ENCODE measurements around the gene AGO3. TPM values are rescaled to one million over a fixed set of nuclear protein-coding genes. Genes with fewer than 3 reads are reported as not detected.

Gene AGO3
- total and polyA plus RNA-seq, 2 donors (not counting 3 experiments of a cell fraction or from before 2014, with no cell fraction given): 10.4 to 21.1 TPM

- Histone ChIP-seq H3K36me3 (ENCODE audit: control insufficient read depth in 2 of 2, extremely low read depth in 1 of 2, insufficient read depth in 2 of 2, low read length in 2 of 2) (peaks cover 16 to 38% of the 10 kb centered on the region in 2 experiments), H3K9ac (replicated peaks; ENCODE audit: extremely low read depth, insufficient read depth, low read length) (no peak overlapping the region), H3K4me2 (ENCODE audit: insufficient read depth, low read length) (no peak overlapping the region), H2AFZ (ENCODE audit: low read depth, low read length) (no peak overlapping the region), H3K79me2 (ENCODE audit: control insufficient read depth, insufficient read depth, low read length) (peaks cover 22% of the 10 kb centered on the region), H4K20me1 (replicated peaks; ENCODE audit: control insufficient read depth, extremely low read depth, insufficient read depth, low read length) (no peaks in the 10 kb centered on the region), H3K27ac (ENCODE audit: insufficient read depth, low read depth, low read length) (no peak overlapping the region), H3K4me3 (replicated peaks in 1 of 3; ENCODE audit: insufficient read depth in 1 of 3, low read depth in 1 of 3, low read length in 3 of 3) (no peak overlapping the region), H3K27me3 (ENCODE audit: control insufficient read depth in 2 of 2, insufficient read depth in 2 of 2, low read length in 2 of 2) (no peaks in the 10 kb centered on the region), H3K4me1 (ENCODE audit: control insufficient read depth, extremely low read depth, insufficient read depth, low read length) (peaks cover 8% of the 10 kb centered on the region), H3K9me3 (replicated peaks; ENCODE audit: control insufficient read depth, insufficient read depth, low read length) (no peaks in the 10 kb centered on the region), H3K9me1 (replicated peaks; ENCODE audit: control insufficient read depth, extremely low read depth, insufficient read depth, low read length) (no peaks in the 10 kb centered on the region)
- TF ChIP-seq GATA2 (IDR thresholded peaks at IDR 0.05; ENCODE audit: insufficient read depth, insufficient read length, low read depth, low read length): no peak
- TF ChIP-seq, protein P1, sequence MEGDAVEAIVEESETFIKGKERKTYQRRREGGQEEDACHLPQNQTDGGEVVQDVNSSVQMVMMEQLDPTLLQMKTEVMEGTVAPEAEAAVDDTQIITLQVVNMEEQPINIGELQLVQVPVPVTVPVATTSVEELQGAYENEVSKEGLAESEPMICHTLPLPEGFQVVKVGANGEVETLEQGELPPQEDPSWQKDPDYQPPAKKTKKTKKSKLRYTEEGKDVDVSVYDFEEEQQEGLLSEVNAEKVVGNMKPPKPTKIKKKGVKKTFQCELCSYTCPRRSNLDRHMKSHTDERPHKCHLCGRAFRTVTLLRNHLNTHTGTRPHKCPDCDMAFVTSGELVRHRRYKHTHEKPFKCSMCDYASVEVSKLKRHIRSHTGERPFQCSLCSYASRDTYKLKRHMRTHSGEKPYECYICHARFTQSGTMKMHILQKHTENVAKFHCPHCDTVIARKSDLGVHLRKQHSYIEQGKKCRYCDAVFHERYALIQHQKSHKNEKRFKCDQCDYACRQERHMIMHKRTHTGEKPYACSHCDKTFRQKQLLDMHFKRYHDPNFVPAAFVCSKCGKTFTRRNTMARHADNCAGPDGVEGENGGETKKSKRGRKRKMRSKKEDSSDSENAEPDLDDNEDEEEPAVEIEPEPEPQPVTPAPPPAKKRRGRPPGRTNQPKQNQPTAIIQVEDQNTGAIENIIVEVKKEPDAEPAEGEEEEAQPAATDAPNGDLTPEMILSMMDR (IDR thresholded peaks at IDR 0.05; ENCODE audit: extremely low read depth in 1 of 2, insufficient read depth in 1 of 2, low read depth in 1 of 2, low read length in 2 of 2): no peak
- no peak for TF ChIP-seq FOS (IDR thresholded peaks at IDR 0.05; ENCODE audit: borderline replicate concordance, insufficient read depth, low read length)
- TF ChIP-seq MYC (IDR thresholded peaks at IDR 0.05; ENCODE audit: low read depth, low read length): no peak
- TF ChIP-seq POLR2AphosphoS5 (IDR thresholded peaks at IDR 0.05; ENCODE audit: insufficient read depth, low read depth, low read length): no peak
- TF ChIP-seq EZH2 (IDR thresholded peaks at IDR 0.05; ENCODE audit: borderline replicate concordance, low read depth, low read length, severe bottlenecking): no peak
- no peak for TF ChIP-seq POLR2A (IDR thresholded peaks at IDR 0.05; ENCODE audit: low read depth, low read length)
- TF ChIP-seq, protein P2, sequence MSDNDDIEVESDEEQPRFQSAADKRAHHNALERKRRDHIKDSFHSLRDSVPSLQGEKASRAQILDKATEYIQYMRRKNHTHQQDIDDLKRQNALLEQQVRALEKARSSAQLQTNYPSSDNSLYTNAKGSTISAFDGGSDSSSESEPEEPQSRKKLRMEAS (IDR thresholded peaks at IDR 0.05; ENCODE audit: insufficient read depth, insufficient read length): no peak
- FAIRE-seq: no peak
- dilution Hi-C loops (cut with MboI; ENCODE audit: extremely low pct_ligation_motif_present, low sequenced_read_pairs): no loop called here
- no TSS peak for BruUV-seq (replicated peaks)
- intact Hi-C loops (cut with micrococcal nuclease): no loop called here
- ChIA-PET POLR2A (no interaction called here), CTCF (interaction anchor here (1.4 kb wide), 1 partner anchor 96 kb away, joined by 3 read pairs; no protein-coding TSS in a partner anchor)
- no peak for DNase-seq (ENCODE audit: low read depth, low spot score)
Observed at GRCh38 chr1:36091698-36092097, 160.8 kb downstream of the AGO3 start.

All from endothelial cell of umbilical vein (primary cell).